A549 (cell line): ENCODE results near the gene MYH9. TPM values are rescaled to one million over a fixed set of nuclear protein-coding genes. Genes with fewer than 3 reads are reported as not detected.

Experiments
- ATAC-seq, 2 experiments: fragments of 200-7000 bp in 1 of 2; fragments of >200 bp in 1 of 2; cut with Nextera tagmentation in 1 of 2; cut with Tn5 transposase in 1 of 2; 3 replicates each; pipeline versions ENCODE4 v1.8.0 to v1.9.1; 2018 to 2020; ENCODE audit warnings: mild to moderate bottlenecking in 1 of 2, moderate library complexity in 1 of 2
- CTCF ChIA-PET: fragments of 300-600 bp; sonication (Branson Sonifier 250); formaldehyde crosslinking; extraction: SDS; loops from one replicate; lab custom pipeline; 2021; ENCODE audit warnings: antibody characterized with exemption, inconsistent platforms; lab: Yijun Ruan, JAX
- POLR2A ChIA-PET: fragments of 350-600 bp; formaldehyde crosslinking; extraction: SDS; loops from one replicate; lab custom pipeline; 2021; ENCODE audit warnings: antibody characterized with exemption, inconsistent platforms; lab: Yijun Ruan, JAX
- DNase-seq, 2 experiments: peaks; one replicate each; pipeline versions ENCODE4 v3.0.0 to v3.0.0-alpha.2; 2011 to 2016; ENCODE audit warnings: low read depth in 1 of 2, low spot score in 1 of 2
- FAIRE-seq: peaks from 2 replicates; lab custom pipeline; 2011; peaks lifted over from hg19 to GRCh38; lab: Jason Lieb, UNC
- H3K27ac ChIP-seq, 2 experiments: fragments of >200 bp; sonication (Bioruptor Twin); formaldehyde crosslinking; 3 replicates each; pipeline ENCODE4 v1.5.1; 2016 to 2017
- H3K4me1 ChIP-seq: fragments of >200 bp; sonication (Bioruptor Twin); formaldehyde crosslinking; 3 replicates; pipeline ENCODE4 v1.6.1; 2016
- H3K4me2 ChIP-seq: fragments of >200 bp; sonication (Bioruptor Twin); formaldehyde crosslinking; 3 replicates; pipeline ENCODE4 v1.6.1; 2016
- H3K4me3 ChIP-seq: fragments of >200 bp; sonication (Bioruptor Twin); formaldehyde crosslinking; 3 replicates; pipeline ENCODE4 v1.5.1; 2016
- H3K9me3 ChIP-seq: fragments of >200 bp; sonication (Bioruptor Twin); formaldehyde crosslinking; 3 replicates; pipeline ENCODE4 v1.6.1; 2016
- BHLHE40 ChIP-seq: IDR thresholded peaks from 2 replicates; pipeline ENCODE4 v1.6.1; 2012; ENCODE audit warnings: low read depth, low read length, inconsistent platforms
- CEBPB ChIP-seq, 2 experiments: fragments of >200 bp in 1 of 2; sonication (Bioruptor Twin) in 1 of 2; formaldehyde crosslinking in 1 of 2; IDR thresholded peaks; 2 replicates each; pipeline ENCODE4 v1.6.1; 2012 to 2016
- CHD2 ChIP-seq: fragments of 150-350 bp; IDR thresholded peaks from 2 replicates; pipeline ENCODE4 v1.6.1; 2014; ENCODE audit warnings: low read length; ENCODE audit not compliant: partially characterized antibody
- EHF ChIP-seq: fragments of 250-450 bp; sonication (Bioruptor Pico); IDR thresholded peaks from 2 replicates; pipeline ENCODE4 v1.5.0; 2020; ENCODE audit warnings: mild to moderate bottlenecking
- EHMT2 ChIP-seq: fragments of 200-600 bp; sonication (generic); IDR thresholded peaks from 2 replicates; pipeline ENCODE4 v1.6.1; 2016; ENCODE audit warnings: antibody characterized with exemption, low read depth, mild to moderate bottlenecking, moderate library complexity
- FOSB ChIP-seq: fragments of 250-450 bp; sonication (Bioruptor Pico); IDR thresholded peaks from 2 replicates; pipeline ENCODE4 v1.5.0; 2020; ENCODE audit warnings: mild to moderate bottlenecking, moderate library complexity
- FOSL2 ChIP-seq, 2 experiments: fragments of 450-650 bp in 1 of 2; fragments of >200 bp in 1 of 2; sonication (Bioruptor Twin) in 1 of 2; formaldehyde crosslinking; IDR thresholded peaks; 2 replicates each; pipeline versions ENCODE4 v1.5.0 to v1.6.1; 2016 to 2020; ENCODE audit warnings: mild to moderate bottlenecking in 1 of 2, moderate library complexity in 1 of 2
- FOXS1 ChIP-seq: fragments of 250-450 bp; sonication (Bioruptor Pico); IDR thresholded peaks from 2 replicates; pipeline ENCODE4 v1.5.0; 2020; ENCODE audit warnings: mild to moderate bottlenecking, moderate library complexity
- GATA3 ChIP-seq: IDR thresholded peaks from 2 replicates; pipeline ENCODE4 v1.6.1; 2012; ENCODE audit warnings: borderline replicate concordance
- HEYL ChIP-seq: fragments of 250-450 bp; sonication (Bioruptor Pico); IDR thresholded peaks from 2 replicates; pipeline ENCODE4 v1.8.0; 2021; ENCODE audit warnings: mild to moderate bottlenecking, moderate library complexity
- HMGXB4 ChIP-seq: fragments of 250-450 bp; sonication (Bioruptor Pico); IDR thresholded peaks from 2 replicates; pipeline ENCODE4 v1.5.0; 2021; ENCODE audit warnings: mild to moderate bottlenecking, moderate library complexity, borderline replicate concordance
- JUNB ChIP-seq: fragments of >200 bp; sonication (Bioruptor Twin); formaldehyde crosslinking; IDR thresholded peaks from 2 replicates; pipeline ENCODE4 v1.6.1; 2016
- KDM1A ChIP-seq: fragments of 200-600 bp; sonication (generic); IDR thresholded peaks from 2 replicates; pipeline ENCODE4 v1.6.1; 2016; ENCODE audit warnings: low read depth, mild to moderate bottlenecking
- KDM5A ChIP-seq: fragments of 200-600 bp; sonication (generic); IDR thresholded peaks from 2 replicates; pipeline ENCODE4 v1.6.1; 2016; ENCODE audit warnings: antibody characterized with exemption, mild to moderate bottlenecking
- MAFK ChIP-seq: fragments of 450-650 bp; IDR thresholded peaks from 2 replicates; pipeline ENCODE4 v1.6.1; 2014; ENCODE audit not compliant: partially characterized antibody
- NFE2L2 ChIP-seq: fragments of 150-350 bp; conservative IDR thresholded peaks from 2 replicates; pipeline ENCODE4 v1.6.1; 2014; ENCODE audit warnings: low read length
- POLR2A ChIP-seq: IDR thresholded peaks from 2 replicates; pipeline ENCODE4 v1.6.1; 2012; ENCODE audit warnings: mild to moderate bottlenecking, low read length
- POLR2AphosphoS2 ChIP-seq: conservative IDR thresholded peaks from 2 replicates; pipeline ENCODE4 v1.6.1; 2012; ENCODE audit warnings: low read length, improper control_type of control experiment, inconsistent platforms
- RAD21 ChIP-seq, 2 experiments: fragments of >200 bp in 1 of 2; sonication (Bioruptor Twin) in 1 of 2; formaldehyde crosslinking in 1 of 2; IDR thresholded peaks in 1 of 2; conservative IDR thresholded peaks in 1 of 2; 2 replicates in 1 of 2; 3 replicates in 1 of 2; pipeline ENCODE4 v1.6.1; 2012 to 2018; ENCODE audit warnings: inconsistent platforms in 1 of 2
- RCOR1 ChIP-seq: fragments of 150-350 bp; IDR thresholded peaks from 2 replicates; pipeline ENCODE4 v1.6.1; 2014; ENCODE audit warnings: antibody characterized with exemption, low read length, low read depth
- RNF2 ChIP-seq: fragments of 200-600 bp; sonication (generic); IDR thresholded peaks from 2 replicates; pipeline ENCODE4 v1.6.1; 2016; ENCODE audit warnings: low read depth, mild to moderate bottlenecking, antibody characterized with exemption, moderate library complexity, borderline replicate concordance
- SMC3 ChIP-seq: fragments of >200 bp; sonication (Bioruptor Twin); formaldehyde crosslinking; IDR thresholded peaks from 3 replicates; pipeline ENCODE4 v1.6.1; 2018; ENCODE audit warnings: inconsistent platforms
- SREBF2 ChIP-seq: fragments of 450-650 bp; IDR thresholded peaks from 2 replicates; pipeline ENCODE4 v1.6.1; 2014; ENCODE audit warnings: mild to moderate bottlenecking, moderate library complexity
- TP53 ChIP-seq: fragments of 250-450 bp; sonication (Bioruptor Pico); IDR thresholded peaks from 2 replicates; pipeline ENCODE4 v1.5.0; 2021; ENCODE audit warnings: mild to moderate bottlenecking, moderate library complexity
- ZSCAN20 ChIP-seq: fragments of 250-450 bp; sonication (Bioruptor Pico); IDR thresholded peaks from 2 replicates; pipeline ENCODE4 v1.8.0; 2022; ENCODE audit warnings: mild to moderate bottlenecking, moderate library complexity
- WGBS: methylation state at CpG from one replicate; pipeline ENCODE4 v1.1.6; 2017; ENCODE audit errors: missing lambda C conversion rate; 5-methylcytosine and 5-hydroxymethylcytosine counted together
- polyA plus RNA-seq, 4 experiments: library from polyadenylated mRNA; depleted of rRNA in 3 of 4; stranded (reverse); fragments of >200 nt; fragmentation: RNase III in 1 of 4; extraction: RNeasy Plus Mini Kit Qiagen cat#74134 plus additional on column Dnase treatment in 1 of 4; gene quantifications; 2 replicates in 3 of 4; 3 replicates in 1 of 4; pipeline ENCODE4 v1.2.3, GENCODE V29; 2011 to 2017
- TF ChIP-seq, protein P1 (sequence below): fragments of 150-350 bp; IDR thresholded peaks from 2 replicates; pipeline ENCODE4 v1.6.1; 2014; ENCODE audit warnings: low read depth, mild to moderate bottlenecking, low read length
- TF ChIP-seq, protein P2 (sequence below): fragments of 450-650 bp; IDR thresholded peaks from 2 replicates; pipeline ENCODE4 v1.6.1; 2014; ENCODE audit warnings: antibody characterized with exemption
- TF ChIP-seq, protein P3 (sequence below): IDR thresholded peaks from 2 replicates; pipeline ENCODE4 v1.6.1; 2012; ENCODE audit warnings: low read depth, borderline replicate concordance

Gene MYH9
- polyA plus RNA-seq, 2 of the 4 experiments (the other 2 are of a cell fraction) = 92.1 to 158 TPM

DNA sequence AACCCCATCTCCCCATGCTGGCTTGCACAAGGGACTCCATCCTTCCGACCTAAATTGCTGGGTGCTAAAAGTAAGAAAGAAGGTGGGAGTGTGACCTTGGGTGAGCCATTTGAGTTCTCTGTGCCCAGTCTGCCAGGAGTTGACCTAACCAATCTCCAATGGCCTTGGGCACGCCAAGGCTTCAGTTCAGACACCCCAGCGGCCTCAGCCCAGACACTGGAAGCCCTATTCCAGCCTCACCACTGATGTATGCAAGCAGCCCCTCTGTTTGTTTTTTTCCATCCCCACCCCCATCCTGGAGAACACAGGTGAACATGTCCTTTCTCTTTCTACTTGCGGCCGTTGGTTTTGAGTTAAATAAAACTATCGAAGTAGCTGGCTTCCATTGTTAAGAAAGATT lies 31.9 kb downstream of the MYH9 start:
- WGBS = 74% methylated on average over 6 of the region's 6 CpGs
- Histone ChIP-seq H3K27ac (peak overlapping the region; percentile 98 to 99), H3K4me2 (peak overlapping the region; percentile 72), H3K4me1 (peaks cover 99% of the 10 kb centered on the region), H3K9me3 (no peaks in the 10 kb centered on the region), H3K4me3 (no peak overlapping the region)
- ChIA-PET CTCF (interaction anchor here (0.8 to 1.6 kb wide), 4 partner anchors 15 to 115 kb away, joined by 3 to 9 read pairs (median 4); no protein-coding TSS in a partner anchor), POLR2A (no interaction called here)
- no peak for DNase-seq
- TF ChIP-seq RAD21 (conservative IDR thresholded peaks at IDR 0.05 in 1 of 2, IDR thresholded peaks at IDR 0.05 in 1 of 2) (no peak), FOXS1 (no peak), FOSL2 (IDR thresholded peaks at IDR 0.05) (no peak), FOSL2 (CRISPR knock-in tag; IDR thresholded peaks at IDR 0.05) (no peak), EHF (CRISPR knock-in tag) (no peak), SREBF2 (no peak), HMGXB4 (CRISPR knock-in tag) (no peak), MAFK (no peak), SMC3 (no peak), ZSCAN20 (no peak), EHMT2 (no peak), JUNB (no peak), RCOR1 (no peak), KDM5A (no peak), POLR2A (no peak)
- TF ChIP-seq, protein P1, sequence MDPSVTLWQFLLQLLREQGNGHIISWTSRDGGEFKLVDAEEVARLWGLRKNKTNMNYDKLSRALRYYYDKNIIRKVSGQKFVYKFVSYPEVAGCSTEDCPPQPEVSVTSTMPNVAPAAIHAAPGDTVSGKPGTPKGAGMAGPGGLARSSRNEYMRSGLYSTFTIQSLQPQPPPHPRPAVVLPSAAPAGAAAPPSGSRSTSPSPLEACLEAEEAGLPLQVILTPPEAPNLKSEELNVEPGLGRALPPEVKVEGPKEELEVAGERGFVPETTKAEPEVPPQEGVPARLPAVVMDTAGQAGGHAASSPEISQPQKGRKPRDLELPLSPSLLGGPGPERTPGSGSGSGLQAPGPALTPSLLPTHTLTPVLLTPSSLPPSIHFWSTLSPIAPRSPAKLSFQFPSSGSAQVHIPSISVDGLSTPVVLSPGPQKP = no peak
- TF ChIP-seq, protein P2, sequence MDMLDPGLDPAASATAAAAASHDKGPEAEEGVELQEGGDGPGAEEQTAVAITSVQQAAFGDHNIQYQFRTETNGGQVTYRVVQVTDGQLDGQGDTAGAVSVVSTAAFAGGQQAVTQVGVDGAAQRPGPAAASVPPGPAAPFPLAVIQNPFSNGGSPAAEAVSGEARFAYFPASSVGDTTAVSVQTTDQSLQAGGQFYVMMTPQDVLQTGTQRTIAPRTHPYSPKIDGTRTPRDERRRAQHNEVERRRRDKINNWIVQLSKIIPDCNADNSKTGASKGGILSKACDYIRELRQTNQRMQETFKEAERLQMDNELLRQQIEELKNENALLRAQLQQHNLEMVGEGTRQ = no peak
- no peak for FAIRE-seq
- no peak for ATAC-seq

DNA sequence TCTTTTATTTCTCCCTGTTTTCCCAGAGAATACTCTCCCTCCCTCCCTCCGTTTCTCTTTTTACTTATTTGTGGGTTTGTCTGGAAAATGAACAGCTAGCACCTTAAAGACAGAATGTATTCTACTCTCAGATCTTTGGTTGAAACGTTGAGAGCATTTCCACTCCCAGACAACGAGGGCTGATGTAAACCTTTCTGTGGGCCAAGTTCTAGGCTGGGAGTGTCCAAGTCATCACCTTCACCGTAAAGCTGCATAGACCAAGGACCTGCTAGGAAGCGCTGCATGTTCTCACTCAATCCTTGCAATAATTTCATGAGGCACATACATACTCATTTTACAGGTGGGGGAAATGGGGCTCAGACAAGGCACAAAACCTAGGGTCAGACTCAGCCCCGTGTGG lies 32.4 kb downstream of the MYH9 start:
- FAIRE-seq = no peak
- CTCF ChIA-PET = interaction anchor here (0.8 to 1.6 kb wide), 4 partner anchors 15 to 116 kb away, joined by 3 to 9 read pairs (median 4); no protein-coding TSS in a partner anchor

More for the DNA sequence above, 32.4 kb downstream of the MYH9 start:
- Histone ChIP-seq H3K4me1 (peaks cover 99% of the 10 kb centered on the region), H3K27ac (peak overlapping the region; percentile 98 to 99), H3K9me3 (no peaks in the 10 kb centered on the region), H3K4me3 (peak overlapping the region; percentile 9; the same call in 1 of the 3 replicates), H3K4me2 (peak overlapping the region; percentile 72)
- TF ChIP-seq MAFK (no peak), RNF2 (no peak), CHD2 (no peak), FOSB (CRISPR knock-in tag) (no peak), NFE2L2 (no peak), BHLHE40 (no peak), POLR2AphosphoS2 (no peak), CEBPB (IDR thresholded peaks at IDR 0.05) (no peak), HEYL (no peak), KDM1A (no peak), GATA3 (no peak), TP53 (no peak)
- TF ChIP-seq, protein P3, sequence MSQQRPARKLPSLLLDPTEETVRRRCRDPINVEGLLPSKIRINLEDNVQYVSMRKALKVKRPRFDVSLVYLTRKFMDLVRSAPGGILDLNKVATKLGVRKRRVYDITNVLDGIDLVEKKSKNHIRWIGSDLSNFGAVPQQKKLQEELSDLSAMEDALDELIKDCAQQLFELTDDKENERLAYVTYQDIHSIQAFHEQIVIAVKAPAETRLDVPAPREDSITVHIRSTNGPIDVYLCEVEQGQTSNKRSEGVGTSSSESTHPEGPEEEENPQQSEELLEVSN = no peak
- WGBS = 38% methylated on average over 6 of the region's 6 CpGs
- DNase-seq (no peak), ATAC-seq (no peak)
- POLR2A ChIA-PET = no interaction called here
